Epidermal melanocyte (primary cell): ENCODE results near the gene FFAR3.

Source experiments
- DNase-seq: peaks from one replicate; pipeline ENCODE4 v3.0.0; 2011; ENCODE audit warnings: low spot score; ENCODE audit not compliant: insufficient read length

The FFAR3 gene

DNA sequence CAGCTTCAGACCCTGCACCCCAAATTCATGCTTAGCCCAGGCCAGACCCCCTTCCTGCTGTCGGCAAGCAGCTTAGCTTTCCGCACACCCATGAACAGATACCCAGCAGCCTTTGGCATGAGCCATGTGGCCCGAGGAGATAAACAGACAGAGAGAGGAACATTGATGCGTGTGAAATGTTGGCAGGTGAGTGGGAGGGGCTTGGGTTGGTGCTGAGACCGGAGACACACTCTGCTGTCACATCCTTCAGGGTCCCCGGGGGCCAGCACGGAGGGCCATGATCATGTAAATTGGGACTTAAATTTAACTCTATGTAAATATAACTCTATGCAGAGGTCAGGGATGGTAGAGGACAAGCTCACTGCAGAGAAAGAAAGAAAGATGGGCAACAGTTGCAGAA is 27.8 kb upstream of the FFAR3 start:
- no peak for DNase-seq

DNA sequence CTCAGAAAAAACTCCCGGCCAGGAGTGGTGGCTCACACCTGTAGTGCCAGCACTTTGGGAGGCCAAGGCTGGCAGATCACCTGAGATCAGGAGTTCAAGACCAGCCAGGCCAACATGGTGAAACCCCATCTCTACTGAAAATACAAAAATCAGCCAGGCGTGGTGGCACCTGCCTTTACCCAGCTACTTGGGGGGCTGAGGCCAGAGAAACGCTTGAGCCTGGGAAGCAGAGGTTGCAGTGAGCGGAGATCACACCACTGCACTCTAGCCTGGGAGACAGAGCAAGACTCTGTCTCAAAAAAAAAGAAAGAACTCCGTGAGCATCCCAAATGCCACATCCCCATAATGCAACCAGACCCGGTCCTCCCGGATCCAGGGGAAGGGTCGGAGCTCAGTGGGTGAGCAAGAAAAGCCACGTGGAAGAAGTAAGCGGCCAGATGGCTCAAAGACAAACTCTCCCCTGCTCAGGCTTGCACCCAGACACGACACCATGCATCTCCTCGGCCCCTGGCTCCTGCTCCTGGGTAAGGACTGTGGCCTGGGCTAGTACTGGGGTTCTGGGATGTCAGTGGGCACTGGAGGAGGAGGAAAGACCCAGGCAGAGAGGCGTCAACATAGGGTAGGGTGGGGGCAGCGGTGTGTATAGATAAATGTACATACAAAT is 26.6 kb upstream of the FFAR3 start:
- no peak for DNase-seq

DNA sequence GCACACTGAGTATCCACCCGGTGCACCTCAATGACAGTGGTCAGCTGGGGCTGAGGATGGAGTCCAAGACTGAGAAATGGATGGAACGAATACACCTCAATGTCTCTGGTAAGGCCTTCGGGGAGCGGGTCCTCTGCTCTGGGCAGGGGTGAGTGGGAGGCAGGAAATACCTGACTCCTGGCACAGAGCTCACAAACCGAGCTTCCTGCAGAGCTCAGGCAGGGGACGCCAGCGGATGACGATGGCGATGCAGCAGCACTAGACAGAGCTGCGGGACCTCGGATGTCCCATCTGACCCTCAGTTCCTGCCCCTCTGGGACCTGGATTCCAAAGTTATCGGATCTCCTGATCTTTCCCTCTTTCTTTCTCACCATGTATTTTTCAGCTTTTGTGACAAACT is 25.4 kb upstream of the FFAR3 start:
- no peak for DNase-seq

DNA sequence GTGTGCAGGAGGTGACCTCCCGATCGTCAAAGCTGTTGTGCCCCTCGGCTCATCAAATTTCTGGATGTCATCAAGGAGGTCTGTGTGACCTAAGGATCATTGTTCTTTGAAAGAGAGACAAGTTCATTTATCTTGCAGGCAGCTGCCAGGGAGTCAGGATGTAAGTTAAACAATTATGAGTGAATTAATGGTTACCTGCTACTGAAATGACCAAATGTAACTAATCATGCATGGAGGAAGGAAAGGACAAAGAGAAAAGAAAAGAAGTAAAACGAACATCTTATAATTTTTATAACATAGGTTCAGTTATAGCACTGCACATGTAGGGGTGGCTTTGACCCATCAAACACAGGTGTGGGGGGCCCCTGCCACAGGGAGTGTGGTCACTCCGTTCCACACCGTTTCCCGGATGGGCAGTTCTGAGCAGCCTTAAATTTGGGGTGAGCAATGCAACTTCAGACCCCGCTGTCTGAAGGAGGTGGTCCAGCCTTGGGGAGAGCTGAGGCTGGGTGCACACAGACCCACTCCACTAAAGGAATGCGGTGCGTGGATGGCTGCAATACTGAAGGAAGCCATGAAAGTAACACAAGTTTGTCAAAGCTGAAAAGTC is 24.0 kb upstream of the FFAR3 start:
- no peak for DNase-seq

DNA sequence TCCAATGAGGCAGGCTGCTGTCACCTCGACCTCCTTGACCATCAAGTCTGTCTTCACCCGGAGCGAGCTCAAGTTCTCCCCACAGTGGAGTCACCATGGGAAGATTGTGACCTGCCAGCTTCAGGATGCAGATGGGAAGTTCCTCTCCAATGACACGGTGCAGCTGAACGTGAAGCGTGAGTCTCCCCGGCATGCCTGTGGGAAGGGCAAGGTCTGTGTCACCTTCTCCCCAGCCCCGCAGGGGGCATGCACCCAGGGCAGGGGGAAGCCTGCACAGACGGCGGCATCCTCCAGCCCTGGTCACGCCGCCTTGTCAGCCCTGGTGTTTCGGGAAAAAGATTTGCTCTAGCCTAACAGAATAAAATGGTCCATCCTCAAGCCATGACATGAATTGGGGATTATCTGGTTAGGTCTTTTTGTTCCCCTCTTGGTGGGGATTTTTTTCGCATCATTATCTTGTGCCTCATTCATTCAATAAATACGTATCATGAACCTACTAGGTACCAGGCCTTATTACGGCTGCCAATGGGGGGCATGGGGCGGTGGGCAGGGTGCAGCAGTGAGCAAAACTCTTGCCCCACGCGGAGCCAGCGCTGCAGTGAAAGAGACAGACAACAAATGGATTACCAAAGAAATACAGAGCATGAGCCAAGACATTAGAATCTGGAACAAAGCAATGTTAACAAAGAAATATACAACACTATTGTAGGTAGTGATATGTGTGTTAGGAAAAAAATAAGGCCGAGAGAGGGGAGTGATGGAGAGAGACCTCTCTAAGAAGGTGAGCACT is 21.9 kb upstream of the FFAR3 start:
- no peak for DNase-seq

DNA sequence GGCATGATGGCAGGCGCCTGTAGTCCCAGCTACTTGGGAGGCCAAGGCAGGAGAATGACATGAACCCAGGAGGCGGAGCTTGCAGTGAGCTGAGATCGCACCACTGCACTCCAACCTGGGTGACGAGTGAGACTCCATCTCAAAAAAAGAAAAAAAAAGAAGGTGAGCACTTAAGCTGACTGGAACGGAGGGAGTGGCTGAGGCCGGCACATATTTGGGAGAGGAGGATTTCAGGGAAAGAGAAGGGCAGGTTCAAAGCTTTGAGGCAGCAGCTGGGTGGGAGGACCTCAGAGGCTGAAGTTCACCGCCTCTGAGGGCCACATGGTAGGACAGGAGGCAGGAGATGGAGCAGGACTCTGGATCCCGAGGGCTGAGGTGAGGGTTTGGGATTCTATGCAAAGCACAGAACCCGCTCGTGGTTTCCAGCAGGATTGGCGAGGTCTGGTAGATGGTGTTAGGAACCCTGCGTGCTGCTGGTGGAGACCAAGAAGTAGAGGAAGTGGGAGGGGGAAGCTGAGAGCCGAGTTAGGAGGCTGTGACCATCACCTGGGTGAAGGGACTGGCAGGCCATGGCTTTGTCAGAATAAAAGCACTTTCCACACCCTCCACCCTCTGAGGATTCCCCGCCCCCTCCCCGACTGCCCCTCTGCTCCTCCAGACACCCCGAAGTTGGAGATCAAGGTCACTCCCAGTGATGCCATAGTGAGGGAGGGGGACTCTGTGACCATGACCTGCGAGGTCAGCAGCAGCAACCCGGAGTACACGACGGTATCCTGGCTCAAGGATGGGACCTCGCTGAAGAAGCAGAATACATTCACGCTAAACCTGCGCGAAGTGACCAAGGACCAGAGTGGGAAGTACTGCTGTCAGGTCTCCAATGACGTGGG is 20.9 kb upstream of the FFAR3 start:
- DNase-seq: no peak

DNA sequence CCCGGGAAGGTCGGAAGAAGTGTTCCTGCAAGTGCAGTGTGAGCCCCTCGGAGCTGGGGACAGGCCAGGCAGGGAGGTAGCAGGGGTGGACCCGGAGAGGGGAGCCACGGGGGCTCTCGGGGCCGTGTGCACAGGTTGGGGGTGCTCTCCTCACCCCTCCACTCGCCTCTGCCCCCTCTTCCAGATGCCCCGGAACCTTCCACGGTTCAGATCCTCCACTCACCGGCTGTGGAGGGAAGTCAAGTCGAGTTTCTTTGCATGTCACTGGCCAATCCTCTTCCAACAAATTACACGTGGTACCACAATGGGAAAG is 20.3 kb upstream of the FFAR3 start:
- DNase-seq: no peak

DNA sequence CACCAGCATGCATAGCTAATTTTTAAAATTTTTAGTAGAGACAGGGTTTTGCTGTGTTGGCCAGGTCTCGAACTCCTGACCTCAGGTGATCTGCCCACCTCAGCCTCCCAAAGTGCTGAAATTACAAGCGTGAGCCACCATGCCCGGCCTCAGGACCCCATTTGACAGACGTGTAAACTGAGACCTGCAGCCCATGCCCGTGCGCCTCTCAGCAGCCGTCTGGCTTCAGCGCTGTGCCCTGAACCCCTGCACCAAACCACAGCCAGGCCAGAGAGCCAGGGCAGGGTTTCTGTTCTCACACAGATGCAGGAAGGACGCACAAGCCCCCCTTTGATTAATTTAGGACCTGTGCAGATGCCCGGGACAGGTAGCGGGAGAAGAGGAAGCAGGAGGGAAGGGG is 17.8 kb upstream of the FFAR3 start:
- DNase-seq: no peak

DNA sequence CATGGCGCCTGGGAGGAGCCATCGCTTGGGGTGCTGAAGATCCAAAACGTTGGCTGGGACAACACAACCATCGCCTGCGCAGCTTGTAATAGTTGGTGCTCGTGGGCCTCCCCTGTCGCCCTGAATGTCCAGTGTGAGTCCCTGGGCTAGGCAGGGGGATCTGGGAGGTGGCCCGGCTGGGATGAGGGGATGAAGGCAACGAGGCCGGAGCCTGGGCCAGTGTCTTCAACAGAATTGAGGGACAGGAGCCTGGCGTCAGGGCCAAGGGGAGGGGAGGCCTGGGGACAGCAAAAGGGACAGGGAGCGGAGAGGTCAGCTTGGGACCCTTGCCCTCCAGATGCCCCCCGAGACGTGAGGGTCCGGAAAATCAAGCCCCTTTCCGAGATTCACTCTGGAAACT is 17.3 kb upstream of the FFAR3 start:
- no peak for DNase-seq

DNA sequence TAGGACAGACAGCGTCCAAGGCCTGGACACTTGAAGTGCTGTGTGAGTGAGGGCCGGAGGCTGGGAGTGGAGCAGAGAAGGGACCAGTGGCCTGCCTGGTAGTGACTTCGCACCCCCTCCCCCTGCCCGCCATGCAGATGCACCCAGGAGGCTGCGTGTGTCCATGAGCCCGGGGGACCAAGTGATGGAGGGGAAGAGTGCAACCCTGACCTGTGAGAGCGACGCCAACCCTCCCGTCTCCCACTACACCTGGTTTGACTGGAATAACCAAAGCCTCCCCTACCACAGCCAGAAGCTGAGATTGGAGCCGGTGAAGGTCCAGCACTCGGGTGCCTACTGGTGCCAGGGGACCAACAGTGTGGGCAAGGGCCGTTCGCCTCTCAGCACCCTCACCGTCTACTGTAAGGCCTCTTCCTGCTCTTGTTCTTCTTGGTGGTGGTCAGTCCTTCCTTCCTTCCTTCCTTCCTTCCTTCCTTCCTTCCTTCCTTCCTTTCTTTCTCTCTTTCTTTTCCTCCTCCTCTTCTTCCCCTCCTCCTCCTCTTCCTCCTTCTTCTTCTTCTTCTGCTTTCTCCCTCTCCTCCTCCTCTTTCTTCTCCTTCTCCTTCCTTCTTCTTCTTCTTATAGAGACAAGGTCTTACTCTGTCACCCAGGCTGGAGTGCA is 16.6 kb upstream of the FFAR3 start:
- DNase-seq: no peak

DNA sequence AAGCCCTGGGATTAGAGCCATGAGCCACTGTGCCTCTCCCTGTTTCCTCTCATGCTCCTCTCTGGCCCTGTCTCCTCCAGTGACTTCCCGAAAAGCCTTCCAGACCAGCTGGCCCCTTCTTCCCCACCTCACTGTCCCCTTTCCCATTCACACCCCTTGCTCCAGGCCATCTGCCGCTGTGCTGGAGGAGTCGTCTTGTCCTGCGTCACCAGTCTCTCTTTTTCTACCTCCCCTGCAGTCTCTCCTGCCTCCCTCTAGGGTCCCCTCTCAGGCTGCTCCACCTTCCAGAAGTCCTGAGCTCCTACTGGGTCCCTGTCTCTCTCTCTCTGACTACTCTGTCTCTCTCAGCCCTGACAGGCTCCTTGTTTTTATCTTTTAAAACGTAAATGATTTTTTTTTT is 15.8 kb upstream of the FFAR3 start:
- no peak for DNase-seq

DNA sequence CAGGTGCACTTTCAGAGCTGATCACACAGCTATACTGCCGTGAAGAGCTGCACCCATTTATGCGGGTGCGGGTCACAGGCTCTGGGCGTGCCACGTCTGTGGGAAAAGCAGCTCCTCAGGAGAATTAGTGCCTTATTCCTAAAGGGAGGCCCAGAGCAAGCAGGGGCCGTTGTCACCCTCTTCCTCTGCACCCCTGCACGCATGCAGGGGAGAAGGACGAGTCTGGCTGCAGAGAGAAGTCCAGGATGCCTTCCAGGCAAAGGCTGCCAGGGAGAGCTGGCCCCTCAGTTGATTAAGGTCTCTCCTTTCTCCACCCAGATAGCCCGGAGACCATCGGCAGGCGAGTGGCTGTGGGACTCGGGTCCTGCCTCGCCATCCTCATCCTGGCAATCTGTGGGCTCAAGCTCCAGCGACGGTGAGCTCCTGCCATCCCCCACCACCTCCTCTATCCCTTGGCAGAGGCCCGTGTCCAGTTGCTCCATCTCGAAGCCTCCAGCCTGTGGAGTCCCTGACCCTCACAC is 13.7 kb upstream of the FFAR3 start:
- no peak for DNase-seq

DNA sequence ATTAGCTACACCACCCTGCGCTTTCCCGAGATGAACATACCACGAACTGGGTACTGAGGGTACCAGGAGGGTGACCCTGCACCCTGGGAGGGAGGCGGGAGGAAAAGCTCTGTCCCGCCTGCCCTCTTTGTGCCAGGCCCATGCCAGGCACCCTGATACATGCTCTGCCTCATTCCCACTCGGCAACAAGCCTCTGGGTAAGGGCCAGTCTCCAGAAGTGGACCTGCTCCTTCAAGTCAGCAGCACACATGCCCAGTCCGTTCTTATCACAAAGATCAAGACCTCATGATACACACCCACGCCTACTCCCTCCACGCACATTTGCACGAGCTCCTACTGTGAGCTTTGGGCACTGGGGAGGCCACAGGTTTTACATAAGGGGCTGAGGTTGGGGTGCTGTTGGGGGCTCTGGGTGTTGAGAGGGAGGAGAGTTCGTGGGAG is 12.6 kb upstream of the FFAR3 start:
- no peak for DNase-seq

DNA sequence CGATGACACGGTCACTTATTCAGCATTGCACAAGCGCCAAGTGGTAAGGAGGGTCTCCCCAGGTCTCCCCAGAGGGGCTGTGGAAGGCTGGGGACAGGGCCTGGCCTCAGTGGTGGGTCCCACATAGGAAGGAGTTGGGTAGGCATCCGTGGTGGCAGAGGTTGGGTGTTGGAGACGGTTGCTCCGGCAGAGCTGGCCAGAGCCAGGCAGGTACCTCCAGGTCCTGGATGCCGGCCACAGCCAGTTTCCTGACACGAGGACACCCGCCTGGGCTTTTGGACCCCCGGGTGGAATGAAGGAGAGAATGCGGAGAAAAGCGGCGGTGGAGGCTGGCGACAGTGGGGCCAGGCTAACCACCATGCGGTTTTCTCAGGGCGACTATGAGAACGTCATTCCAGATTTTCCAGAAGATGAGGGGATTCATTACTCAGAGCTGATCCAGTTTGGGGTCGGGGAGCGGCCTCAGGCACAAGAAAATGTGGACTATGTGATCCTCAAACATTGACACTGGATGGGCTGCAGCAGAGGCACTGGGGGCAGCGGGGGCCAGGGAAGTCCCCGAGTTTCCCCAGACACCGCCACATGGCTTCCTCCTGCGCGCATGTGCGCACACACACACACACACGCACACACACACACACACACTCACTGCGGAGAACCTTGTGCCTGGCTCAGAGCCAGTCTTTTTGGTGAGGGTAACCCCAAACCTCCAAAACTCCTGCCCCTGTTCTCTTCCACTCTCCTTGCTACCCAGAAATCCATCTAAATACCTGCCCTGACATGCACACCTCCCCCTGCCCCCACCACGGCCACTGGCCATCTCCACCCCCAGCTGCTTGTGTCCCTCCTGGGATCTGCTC is 11.8 kb upstream of the FFAR3 start:
- no peak for DNase-seq

DNA sequence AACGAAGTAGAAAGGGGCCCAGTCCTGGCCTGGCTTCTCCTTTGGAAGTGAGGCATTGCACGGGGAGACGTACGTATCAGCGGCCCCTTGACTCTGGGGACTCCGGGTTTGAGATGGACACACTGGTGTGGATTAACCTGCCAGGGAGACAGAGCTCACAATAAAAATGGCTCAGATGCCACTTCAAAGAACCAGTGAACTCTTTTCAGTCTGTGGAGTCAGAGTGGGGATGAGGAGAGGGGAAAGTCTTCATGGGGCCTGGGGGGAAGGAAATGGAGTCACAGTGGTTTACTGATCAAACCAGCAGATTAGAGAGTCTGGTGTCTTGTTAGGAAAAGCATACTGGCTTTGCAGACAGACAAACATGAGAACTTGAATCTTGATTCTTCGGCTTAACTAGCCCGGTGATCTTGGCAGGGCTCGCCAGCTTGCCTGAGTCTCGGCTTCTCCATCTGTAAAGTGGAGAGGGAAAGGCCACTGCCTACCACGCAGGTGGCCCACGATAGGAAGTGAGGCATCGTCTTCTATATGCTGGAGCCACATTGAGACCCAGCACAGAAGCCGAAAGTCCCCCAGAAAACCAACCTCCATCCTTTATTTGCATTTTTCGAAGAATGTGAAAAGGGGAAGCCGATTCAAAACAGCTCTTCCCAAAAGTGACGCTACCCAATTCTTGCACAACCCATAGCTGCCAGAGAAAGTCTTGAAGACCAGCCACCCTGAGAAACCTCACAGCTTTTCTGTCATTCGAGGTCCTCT is 10.9 kb upstream of the FFAR3 start, which contains the start of gene FFAR1:
Gene FFAR1 (plus strand): TSS at position 732 of the 759 bp plus-strand sequence. CDS start 3,650 bp downstream, outside the sequence.
- no peak for DNase-seq

DNA sequence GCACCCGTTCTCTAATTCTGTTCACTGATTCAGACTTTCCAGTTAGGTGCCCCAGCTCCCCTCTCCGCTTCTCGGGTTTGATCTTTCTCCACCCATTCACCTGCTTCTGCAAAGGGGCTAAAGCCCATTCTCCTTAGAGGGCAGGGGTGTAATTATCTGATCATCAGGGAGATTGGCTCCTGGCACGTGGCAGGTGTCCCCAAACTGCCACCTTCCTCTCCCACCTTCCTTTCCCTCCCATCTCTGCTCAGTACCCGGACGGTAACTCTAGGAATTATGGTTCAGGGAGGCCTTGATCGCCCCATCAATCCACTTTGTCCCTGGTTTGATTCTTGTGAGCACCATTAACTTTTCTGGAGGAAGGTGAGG is 10.3 kb upstream of the FFAR3 start:
- DNase-seq: no peak

DNA sequence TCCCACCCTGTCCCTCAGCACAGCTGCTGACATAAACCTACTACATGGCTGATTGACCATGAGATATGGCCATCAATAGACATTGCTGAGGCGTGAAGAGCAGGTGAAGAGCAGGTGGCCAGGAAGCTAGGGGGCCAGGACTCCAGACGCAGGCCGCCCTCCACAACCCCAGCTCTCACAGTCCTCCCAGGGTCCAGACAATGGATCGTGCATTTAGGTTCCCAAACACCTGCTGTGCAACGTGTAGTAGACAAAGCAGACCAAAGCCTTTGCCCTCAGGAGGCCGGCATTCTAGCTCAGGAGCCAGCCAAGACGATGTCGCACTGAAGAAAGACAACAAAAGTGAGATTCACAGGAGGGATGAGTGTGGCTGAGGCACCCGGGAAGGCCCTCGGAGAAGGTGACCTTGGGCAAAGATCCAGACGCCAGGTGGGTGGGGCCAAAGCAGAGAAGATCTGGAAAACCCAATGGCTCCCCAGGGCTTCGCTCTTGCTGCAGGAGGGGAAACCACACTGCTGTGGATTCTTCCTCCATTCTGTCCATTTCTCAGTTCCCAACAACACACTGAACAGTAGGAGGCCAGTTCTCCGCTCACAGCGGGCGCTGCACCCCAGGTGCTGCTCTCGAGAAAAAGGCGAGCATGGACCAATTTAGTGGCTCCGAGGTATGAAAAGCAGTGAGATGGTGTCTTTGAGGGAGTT is 9.2 kb upstream of the FFAR3 start:
- DNase-seq: no peak

DNA sequence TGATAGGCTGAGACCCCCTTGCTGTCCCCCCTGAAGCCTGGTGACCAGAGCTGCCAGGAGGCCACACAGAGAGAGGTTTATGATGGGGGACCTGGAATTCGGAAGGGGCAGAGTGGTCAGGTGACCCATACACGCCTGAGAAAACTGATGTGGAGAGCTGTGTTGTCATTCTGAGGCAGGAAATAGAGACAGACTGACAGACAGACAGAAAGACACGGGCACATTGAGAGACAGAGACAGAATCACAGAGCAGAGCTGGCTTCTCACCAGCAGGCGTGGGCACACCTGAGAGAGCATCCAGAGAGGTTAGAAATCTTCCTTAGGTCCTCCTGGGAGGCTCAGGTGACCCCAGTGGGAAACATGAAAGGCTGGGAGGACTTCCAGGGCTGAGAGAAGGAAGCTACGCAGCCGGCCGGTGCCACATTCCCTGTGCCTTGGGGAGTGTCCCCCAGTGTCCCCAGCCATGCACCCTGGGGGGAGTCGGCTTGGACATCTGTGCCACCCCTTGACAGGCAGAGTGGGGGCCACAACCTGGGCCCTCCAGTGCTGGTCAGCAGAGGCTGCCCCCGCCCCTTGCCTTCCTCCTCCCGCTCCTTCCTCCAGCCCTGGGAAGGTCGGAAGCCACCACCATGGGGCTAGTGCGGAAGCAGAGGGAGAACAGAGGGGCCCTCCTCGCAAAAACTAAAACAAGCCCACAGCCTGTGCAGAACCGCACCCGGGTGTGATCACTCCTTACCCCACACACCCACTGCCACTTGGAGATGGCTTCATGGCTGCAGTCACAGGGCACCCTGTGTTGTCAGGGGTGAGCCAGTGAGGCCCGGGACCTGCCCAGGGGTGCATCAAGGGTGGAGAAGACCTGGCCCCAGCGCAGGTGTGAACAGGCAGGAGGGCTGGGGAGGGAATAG is 8.4 kb upstream of the FFAR3 start:
- no peak for DNase-seq
